B cell (primary cell): ENCODE measurements around the gene SELP. TPM values are rescaled to one million over a fixed set of nuclear protein-coding genes. Genes with fewer than 3 reads are reported as not detected.

Source experiments
- ATAC-seq: fragments of 200-7000 bp; cut with Tn5 transposase; one replicate; pipeline ENCODE4 v1.10.0; 2021; ENCODE audit warnings: low read depth, mild to moderate bottlenecking, moderate number of reproducible peaks, moderate library complexity
- CTCF ChIA-PET: fragments of 350-600 bp; sonication (Branson Sonifier 250); formaldehyde crosslinking; loops from one replicate; lab custom pipeline; 2021; ENCODE audit warnings: antibody characterized with exemption, inconsistent platforms; lab: Charles Lee
- POLR2A ChIA-PET: fragments of 350-600 bp; sonication (Branson Sonifier 250); formaldehyde crosslinking; loops from one replicate; lab custom pipeline; 2021; ENCODE audit warnings: antibody characterized with exemption; lab: Charles Lee
- DNase-seq: peaks from one replicate; pipeline ENCODE4 v3.0.0; 2013
- H2AFZ ChIP-seq: 2 replicates; pipeline ENCODE4 v1.6.1; 2012; ENCODE audit warnings: mild to moderate bottlenecking, low read depth, low read length; ENCODE audit not compliant: insufficient read depth, poor library complexity, severe bottlenecking
- H3K27ac ChIP-seq, 2 donors: 1 replicate in 1 of 2; 2 replicates in 1 of 2; pipeline ENCODE4 v1.5.1; 2012 to 2013; ENCODE audit warnings: low read length in 2 of 2, mild to moderate bottlenecking in 2 of 2, moderate library complexity in 1 of 2
- H3K27me3 ChIP-seq, 4 experiments: fragments of 200-600 bp in 1 of 4; sonication (generic) in 1 of 4; replicated peaks in 1 of 4; 1 replicate in 2 of 4; 2 replicates in 2 of 4; pipeline versions ENCODE4 v1.6.1 to v1.7.0; 2013 to 2016; ENCODE audit warnings: low read length in 3 of 4, mild to moderate bottlenecking in 2 of 4, mixed read lengths in 1 of 4, moderate library complexity in 1 of 4; ENCODE audit not compliant: insufficient read depth in 4 of 4, control insufficient read depth in 3 of 4; ENCODE audit errors: control extremely low read depth in 1 of 4
- H3K36me3 ChIP-seq, 2 experiments: replicated peaks in 1 of 2; 1 replicate in 1 of 2; 2 replicates in 1 of 2; pipeline versions ENCODE4 v1.6.1 to v1.7.1; 2013; ENCODE audit warnings: low read length in 1 of 2; ENCODE audit not compliant: insufficient read depth in 2 of 2, control insufficient read depth in 1 of 2; ENCODE audit errors: control extremely low read depth in 1 of 2, extremely low read depth in 1 of 2
- H3K4me1 ChIP-seq, 2 donors: fragments of 200-600 bp in 1 of 2; sonication (generic) in 1 of 2; 1 replicate in 1 of 2; 2 replicates in 1 of 2; pipeline versions ENCODE4 v1.5.1 to v1.6.1; 2013 to 2017; ENCODE audit warnings: low read length in 2 of 2; ENCODE audit not compliant: control insufficient read depth in 2 of 2, insufficient read depth in 2 of 2
- H3K4me2 ChIP-seq: replicated peaks from 2 replicates; pipeline ENCODE3; 2012; ENCODE audit warnings: mild to moderate bottlenecking, low read depth, low read length; ENCODE audit not compliant: poor library complexity, severe bottlenecking
- H3K4me3 ChIP-seq, 5 experiments: fragments of 200-600 bp in 1 of 5; sonication (generic) in 1 of 5; 1 replicate in 3 of 5; 2 replicates in 2 of 5; pipeline versions ENCODE4 v1.5.1 to v1.7.0; 2011 to 2016; ENCODE audit warnings: low read length in 4 of 5, mild to moderate bottlenecking in 4 of 5, low read depth in 2 of 5, control low read depth in 1 of 5, moderate library complexity in 1 of 5; ENCODE audit not compliant: insufficient read depth in 1 of 5; ENCODE audit errors: control extremely low read depth in 1 of 5, extremely low read depth in 1 of 5
- H3K79me2 ChIP-seq: fragments of 200-600 bp; sonication (generic); one replicate; pipeline ENCODE4 v1.6.0; 2016; ENCODE audit warnings: low read length; ENCODE audit not compliant: control insufficient read depth, insufficient read depth
- H3K9ac ChIP-seq: fragments of 200-600 bp; sonication (generic); 2 replicates; pipeline ENCODE4 v1.6.1; 2017; ENCODE audit warnings: mild to moderate bottlenecking, low read length, moderate library complexity
- H3K9me3 ChIP-seq, 3 donors: one replicate each; pipeline versions ENCODE4 v1.6.1 to v1.7.1; 2013; ENCODE audit warnings: low read length in 2 of 3; ENCODE audit not compliant: control insufficient read depth in 2 of 3, insufficient read depth in 1 of 3; ENCODE audit errors: control extremely low read depth in 1 of 3
- H4K20me1 ChIP-seq: 2 replicates; pipeline ENCODE4 v1.6.0; 2012; ENCODE audit warnings: mild to moderate bottlenecking, low read length; ENCODE audit not compliant: insufficient read depth, control insufficient read depth, poor library complexity, severe bottlenecking
- H3K27ac Mint-ChIP-seq: one replicate; pipeline ENCODE4 v1.8.0; 2021; ENCODE audit warnings: mixed read lengths
- H3K27me3 Mint-ChIP-seq: one replicate; pipeline ENCODE4 v1.8.0; 2021; ENCODE audit warnings: mixed read lengths
- H3K4me1 Mint-ChIP-seq: one replicate; pipeline ENCODE4 v1.8.0; 2021; ENCODE audit warnings: mixed read lengths
- H3K4me3 Mint-ChIP-seq: one replicate; pipeline ENCODE4 v1.8.0; 2021; ENCODE audit warnings: mixed read lengths
- H3K9me3 Mint-ChIP-seq: one replicate; pipeline ENCODE4 v1.8.0; 2022; ENCODE audit warnings: mixed read lengths; ENCODE audit not compliant: insufficient read depth
- CTCF ChIP-seq: fragments of 200-600 bp; IDR thresholded peaks from one replicate; pipeline ENCODE4 v1.8.0; 2022; ENCODE audit warnings: antibody characterized with exemption, mild to moderate bottlenecking
- EZH2 ChIP-seq: IDR thresholded peaks from 2 replicates; pipeline ENCODE4 v1.6.1; 2012; ENCODE audit warnings: borderline replicate concordance, low read depth, mild to moderate bottlenecking, moderate library complexity, low read length; ENCODE audit not compliant: insufficient read depth, poor library complexity, severe bottlenecking
- WGBS: methylation state at CpG from one replicate; pipeline ENCODE4 v1.1.5; 2013; ENCODE audit warnings: missing lambda C conversion rate; ENCODE audit not compliant: insufficient coverage; 5-methylcytosine and 5-hydroxymethylcytosine counted together
- intact Hi-C: fragments of 100-400 bp; cut with micrococcal nuclease; formaldehyde crosslinking; loops from one replicate; pipeline ENCODE4 v1.10.0; 2022
- polyA plus RNA-seq: library from polyadenylated mRNA; depleted of rRNA; stranded (reverse); fragments of >200 nt; gene quantifications from 2 replicates; pipeline ENCODE4 v1.2.3, GENCODE V29; 2012
- total RNA-seq, 2 donors: library from RNA; stranded (reverse); fragments of 120-200 nt in 1 of 2; gene quantifications; 1 replicate in 1 of 2; 2 replicates in 1 of 2; pipeline versions ENCODE4 v1.2.3 to v1.2.4, GENCODE V29; 2013 to 2022

The SELP gene
- total and polyA plus RNA-seq, 2 donors (not counting 1 experiment from before 2014, with no cell fraction given): 0.99 to 1.9 TPM

GRCh38 chr1:169644297-169644696 lies 14.4 kb upstream of the SELP start:
- Mint-ChIP-seq H3K4me1 (peaks cover 27% of the 10 kb centered on the region), H3K27ac (no peak overlapping the region), H3K9me3 (no peaks in the 10 kb centered on the region), H3K27me3 (no peaks in the 10 kb centered on the region), H3K4me3 (no peak overlapping the region)
- H3K27me3 ChIP-seq: no peaks in the 10 kb centered on the region
- H3K27ac ChIP-seq: no peak overlapping the region
- H3K4me3 ChIP-seq: no peak overlapping the region
- TF ChIP-seq CTCF (no peak), EZH2 (no peak)
- ATAC-seq (no peak), DNase-seq (no peak)
- no peaks in the 10 kb centered on the region for H3K36me3 ChIP-seq
- intact Hi-C loops: no loop called here
- H2AFZ ChIP-seq: no peak overlapping the region
- H3K9ac ChIP-seq: no peak overlapping the region
- POLR2A ChIA-PET: interaction anchor here (0.6 to 1.2 kb wide), 2 partner anchors 53 to 242 kb away, joined by 4 to 9 read pairs; no protein-coding TSS in a partner anchor
- H3K9me3 ChIP-seq: peaks cover 0 to 4% (median 3%) of the 10 kb centered on the region in 3 donors
- CTCF ChIA-PET: interaction anchor here (1.1 kb wide), 1 partner anchor 94 kb away, joined by 3 read pairs; no protein-coding TSS in a partner anchor
- no peaks in the 10 kb centered on the region for H3K79me2 ChIP-seq
- no peaks in the 10 kb centered on the region for H4K20me1 ChIP-seq
- WGBS: 100% methylated on average over 2 of the region's 3 CpGs
- peaks cover 13 to 18% of the 10 kb centered on the region in 2 donors for H3K4me1 ChIP-seq
- no peak overlapping the region for H3K4me2 ChIP-seq

- TF ChIP-seq CTCF (no peak), EZH2 (no peak)
- Mint-ChIP-seq H3K4me3 (no peak overlapping the region), H3K4me1 (no peaks in the 10 kb centered on the region), H3K9me3 (peaks cover 19% of the 10 kb centered on the region), H3K27ac (no peak overlapping the region), H3K27me3 (no peaks in the 10 kb centered on the region)
- no peak for ATAC-seq
- H3K79me2 ChIP-seq: no peaks in the 10 kb centered on the region
- H3K9me3 ChIP-seq: peaks cover 3 to 30% (median 26%) of the 10 kb centered on the region in 3 donors
- DNase-seq: no peak
- ChIA-PET POLR2A (no interaction called here), CTCF (interaction anchor here (1.6 to 3.3 kb wide), 2 partner anchors 33 to 59 kb away, joined by 3 to 11 read pairs; no protein-coding TSS in a partner anchor)
- no peak overlapping the region for H3K27ac ChIP-seq
- H3K4me1 ChIP-seq: no peaks in the 10 kb centered on the region
- no peaks in the 10 kb centered on the region for H3K27me3 ChIP-seq
- H4K20me1 ChIP-seq: no peaks in the 10 kb centered on the region
- intact Hi-C loops: no loop called here
- no peak overlapping the region for H2AFZ ChIP-seq
- H3K4me3 ChIP-seq: no peak overlapping the region
- H3K9ac ChIP-seq: no peak overlapping the region
- H3K36me3 ChIP-seq: no peaks in the 10 kb centered on the region
- no peak overlapping the region for H3K4me2 ChIP-seq
- no CpG with 5 or more reads among the region's 1 CpG for WGBS
These were observed 5.0 kb upstream of the SELP start for GRCh38 chr1:169634877-169635276.
